K562 (cell line): ENCODE results near the gene NUP210. TPM values are rescaled to one million over a fixed set of nuclear protein-coding genes. Genes with fewer than 3 reads are reported as not detected.

Experiments used
- HIVEP1 ChIP-seq: fragments of 250-450 bp; sonication (Bioruptor Pico); IDR thresholded peaks from 2 replicates; pipeline ENCODE4 v1.4.0; 2020; ENCODE audit warnings: mild to moderate bottlenecking
- ILK ChIP-seq: fragments of 450-650 bp; IDR thresholded peaks from 2 replicates; pipeline ENCODE4 v1.6.1; 2016; ENCODE audit warnings: missing genetic modification characterization, low read depth, mild to moderate bottlenecking, missing compliant biosample characterization, moderate library complexity, borderline replicate concordance
- KDM2B ChIP-seq: fragments of 250-450 bp; sonication (Bioruptor Pico); IDR thresholded peaks from 2 replicates; pipeline ENCODE4 v1.8.0; 2021; ENCODE audit warnings: mild to moderate bottlenecking, moderate library complexity
- LCOR ChIP-seq: sonication (generic); formaldehyde crosslinking; IDR thresholded peaks from 2 replicates; pipeline ENCODE4 v1.8.0; 2022; ENCODE audit warnings: mild to moderate bottlenecking, missing genetic modification reagents
- MYBL2 ChIP-seq, 2 experiments: fragments of 450-650 bp in 1 of 2; sonication (generic) in 1 of 2; formaldehyde crosslinking in 1 of 2; IDR thresholded peaks; 2 replicates each; pipeline versions ENCODE4 v1.6.1 to v1.8.1; 2017 to 2022; ENCODE audit warnings: borderline replicate concordance in 1 of 2, inconsistent platforms in 1 of 2, low read depth in 1 of 2, mild to moderate bottlenecking in 1 of 2, missing genetic modification reagents in 1 of 2, moderate library complexity in 1 of 2
- SMAD4 ChIP-seq: fragments of 250-450 bp; sonication (Bioruptor Pico); conservative IDR thresholded peaks from 2 replicates; pipeline ENCODE4 v1.8.0; 2021; ENCODE audit warnings: inconsistent platforms, mild to moderate bottlenecking, moderate library complexity
- STAT5A ChIP-seq: IDR thresholded peaks from 2 replicates; pipeline ENCODE4 v1.6.1; 2012; ENCODE audit warnings: low read length, inconsistent platforms, borderline replicate concordance
- TRIM28 ChIP-seq: fragments of 450-650 bp; IDR thresholded peaks from 2 replicates; pipeline ENCODE4 v1.6.1; 2017
- ZBED1 ChIP-seq: IDR thresholded peaks from 2 replicates; pipeline ENCODE4 v1.6.1; 2014
- ZBTB8A ChIP-seq: fragments of 450-650 bp; IDR thresholded peaks from 2 replicates; pipeline ENCODE4 v1.6.1; 2018; ENCODE audit warnings: mild to moderate bottlenecking, moderate library complexity; ENCODE audit not compliant: partially characterized antibody
- ZFP36 ChIP-seq: fragments of 150-350 bp; IDR thresholded peaks from 2 replicates; pipeline ENCODE4 v1.6.1; 2018; ENCODE audit warnings: low read length, low read depth; ENCODE audit not compliant: partially characterized antibody
- ZNF133 ChIP-seq: fragments of 250-450 bp; sonication (Bioruptor Pico); IDR thresholded peaks from 2 replicates; pipeline ENCODE4 v1.4.0; 2020; ENCODE audit warnings: mild to moderate bottlenecking
- ZNF175 ChIP-seq: fragments of 200-800 bp; sonication (Bioruptor generic); IDR thresholded peaks from 2 replicates; pipeline ENCODE4 v1.6.1; 2016; ENCODE audit warnings: low read depth, mild to moderate bottlenecking, missing genetic modification characterization, missing compliant biosample characterization
- ZNF384 ChIP-seq: IDR thresholded peaks from 2 replicates; pipeline ENCODE4 v1.6.1; 2012; ENCODE audit warnings: low read depth, low read length, improper control_type of control experiment
- polyA plus RNA-seq, 8 experiments: library from polyadenylated mRNA; depleted of rRNA in 4 of 8; stranded (reverse) in 5 of 8; unstranded in 3 of 8; fragments of >200 nt; fragmentation: Nextera tagmentation in 2 of 8; fragmentation: Illumina TruSeq in 1 of 8; extraction: Ambion mirVana in 2 of 8; extraction: Trizol in 1 of 8; gene quantifications; 2 replicates each; pipeline versions ENCODE4 v1.2.1 to v1.2.3, GENCODE V29; 2011 to 2014; ENCODE audit warnings: inconsistent platforms in 1 of 8, missing spikeins in 1 of 8
- total RNA-seq, 7 experiments: library from RNA; depleted of rRNA in 6 of 7; stranded (reverse); fragments of >200 nt in 6 of 7; fragmentation: Illumina TruSeq in 2 of 7; extraction: Trizol in 2 of 7; gene quantifications; 2 replicates each; pipeline versions ENCODE4 v1.2.1 to v1.2.3, GENCODE V29; 2011 to 2021; ENCODE audit warnings: low replicate concordance in 1 of 7
- TF ChIP-seq, protein P1 (sequence below): fragments of 250-450 bp; sonication (Bioruptor Pico); IDR thresholded peaks from 2 replicates; pipeline ENCODE4 v1.5.0; 2021; ENCODE audit warnings: mild to moderate bottlenecking, borderline replicate concordance
- TF ChIP-seq, protein P2 (sequence below): fragments of 450-650 bp; IDR thresholded peaks from 2 replicates; pipeline ENCODE4 v1.6.1; 2017; ENCODE audit warnings: antibody characterized with exemption, mild to moderate bottlenecking
- TF ChIP-seq, protein P3 (sequence below): fragments of 250-450 bp; sonication (Bioruptor Pico); IDR thresholded peaks from 2 replicates; pipeline ENCODE4 v1.4.0; 2020; ENCODE audit warnings: mild to moderate bottlenecking
- TF ChIP-seq, protein P4 (sequence below): fragments of 450-650 bp; IDR thresholded peaks from 2 replicates; pipeline ENCODE4 v1.6.1; 2017; ENCODE audit warnings: antibody characterized with exemption

NUP210 gene
- total and polyA plus RNA-seq, 9 of the 15 experiments (the other 6 are each of a cell fraction or from before 2014, with no cell fraction given), result 1.2 to 138 (median 44.0) TPM

DNA sequence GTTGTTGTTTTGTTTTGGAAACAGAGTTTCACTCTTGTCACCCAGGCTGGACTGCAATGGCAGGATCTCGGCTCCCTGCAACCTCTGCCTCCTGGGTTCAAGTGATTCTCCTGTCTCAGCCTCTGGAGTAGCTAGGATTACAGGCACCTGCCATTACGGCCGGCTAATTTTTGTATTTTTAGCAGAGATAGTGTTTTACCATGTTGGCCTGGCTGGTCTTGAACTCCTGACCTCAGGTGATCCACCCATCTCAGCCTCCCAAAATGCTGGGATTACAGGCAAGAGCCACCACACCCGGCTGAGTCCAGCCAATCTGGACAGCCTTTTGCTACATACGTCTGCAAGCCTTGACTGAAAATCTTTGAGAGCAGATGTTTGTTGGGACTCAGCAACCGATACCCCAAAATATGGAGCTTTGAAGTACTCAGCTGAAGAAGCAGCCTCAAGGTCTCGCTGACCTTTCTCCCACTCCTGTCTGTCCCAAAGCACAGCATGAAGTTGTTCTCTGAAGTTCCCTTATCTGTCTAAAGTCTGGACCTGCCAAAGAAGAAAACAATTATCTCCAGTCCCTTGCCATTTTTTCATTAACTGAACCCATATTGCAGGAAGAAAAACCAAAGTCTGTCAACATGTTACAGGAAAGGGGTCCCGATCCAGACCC, 9.6 kb upstream of the NUP210 start (continued):
- TF ChIP-seq, protein P1, sequence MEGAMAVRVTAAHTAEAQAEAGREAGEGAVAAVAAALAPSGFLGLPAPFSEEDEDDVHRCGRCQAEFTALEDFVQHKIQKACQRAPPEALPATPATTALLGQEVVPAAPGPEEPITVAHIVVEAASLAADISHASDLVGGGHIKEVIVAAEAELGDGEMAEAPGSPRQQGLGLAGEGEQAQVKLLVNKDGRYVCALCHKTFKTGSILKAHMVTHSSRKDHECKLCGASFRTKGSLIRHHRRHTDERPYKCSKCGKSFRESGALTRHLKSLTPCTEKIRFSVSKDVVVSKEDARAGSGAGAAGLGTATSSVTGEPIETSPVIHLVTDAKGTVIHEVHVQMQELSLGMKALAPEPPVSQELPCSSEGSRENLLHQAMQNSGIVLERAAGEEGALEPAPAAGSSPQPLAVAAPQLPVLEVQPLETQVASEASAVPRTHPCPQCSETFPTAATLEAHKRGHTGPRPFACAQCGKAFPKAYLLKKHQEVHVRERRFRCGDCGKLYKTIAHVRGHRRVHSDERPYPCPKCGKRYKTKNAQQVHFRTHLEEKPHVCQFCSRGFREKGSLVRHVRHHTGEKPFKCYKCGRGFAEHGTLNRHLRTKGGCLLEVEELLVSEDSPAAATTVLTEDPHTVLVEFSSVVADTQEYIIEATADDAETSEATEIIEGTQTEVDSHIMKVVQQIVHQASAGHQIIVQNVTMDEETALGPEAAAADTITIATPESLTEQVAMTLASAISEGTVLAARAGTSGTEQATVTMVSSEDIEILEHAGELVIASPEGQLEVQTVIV (CRISPR knock-in tag), result no peak
- TF ChIP-seq, protein P2, sequence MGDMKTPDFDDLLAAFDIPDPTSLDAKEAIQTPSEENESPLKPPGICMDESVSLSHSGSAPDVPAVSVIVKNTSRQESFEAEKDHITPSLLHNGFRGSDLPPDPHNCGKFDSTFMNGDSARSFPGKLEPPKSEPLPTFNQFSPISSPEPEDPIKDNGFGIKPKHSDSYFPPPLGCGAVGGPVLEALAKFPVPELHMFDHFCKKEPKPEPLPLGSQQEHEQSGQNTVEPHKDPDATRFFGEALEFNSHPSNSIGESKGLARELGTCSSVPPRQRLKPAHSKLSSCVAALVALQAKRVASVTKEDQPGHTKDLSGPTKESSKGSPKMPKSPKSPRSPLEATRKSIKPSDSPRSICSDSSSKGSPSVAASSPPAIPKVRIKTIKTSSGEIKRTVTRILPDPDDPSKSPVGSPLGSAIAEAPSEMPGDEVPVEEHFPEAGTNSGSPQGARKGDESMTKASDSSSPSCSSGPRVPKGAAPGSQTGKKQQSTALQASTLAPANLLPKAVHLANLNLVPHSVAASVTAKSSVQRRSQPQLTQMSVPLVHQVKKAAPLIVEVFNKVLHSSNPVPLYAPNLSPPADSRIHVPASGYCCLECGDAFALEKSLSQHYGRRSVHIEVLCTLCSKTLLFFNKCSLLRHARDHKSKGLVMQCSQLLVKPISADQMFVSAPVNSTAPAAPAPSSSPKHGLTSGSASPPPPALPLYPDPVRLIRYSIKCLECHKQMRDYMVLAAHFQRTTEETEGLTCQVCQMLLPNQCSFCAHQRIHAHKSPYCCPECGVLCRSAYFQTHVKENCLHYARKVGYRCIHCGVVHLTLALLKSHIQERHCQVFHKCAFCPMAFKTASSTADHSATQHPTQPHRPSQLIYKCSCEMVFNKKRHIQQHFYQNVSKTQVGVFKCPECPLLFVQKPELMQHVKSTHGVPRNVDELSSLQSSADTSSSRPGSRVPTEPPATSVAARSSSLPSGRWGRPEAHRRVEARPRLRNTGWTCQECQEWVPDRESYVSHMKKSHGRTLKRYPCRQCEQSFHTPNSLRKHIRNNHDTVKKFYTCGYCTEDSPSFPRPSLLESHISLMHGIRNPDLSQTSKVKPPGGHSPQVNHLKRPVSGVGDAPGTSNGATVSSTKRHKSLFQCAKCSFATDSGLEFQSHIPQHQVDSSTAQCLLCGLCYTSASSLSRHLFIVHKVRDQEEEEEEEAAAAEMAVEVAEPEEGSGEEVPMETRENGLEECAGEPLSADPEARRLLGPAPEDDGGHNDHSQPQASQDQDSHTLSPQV, result no peak; the same call in 1 of the 2 replicates
- no peak for TF ChIP-seq HIVEP1 (CRISPR knock-in tag)
- no peak for TF ChIP-seq ZFP36
- TF ChIP-seq TRIM28, result no peak
- TF ChIP-seq ZBED1, result no peak
- no peak for TF ChIP-seq ZNF133
- TF ChIP-seq STAT5A, result no peak
- TF ChIP-seq ZNF175, result no peak
- TF ChIP-seq, protein P3, sequence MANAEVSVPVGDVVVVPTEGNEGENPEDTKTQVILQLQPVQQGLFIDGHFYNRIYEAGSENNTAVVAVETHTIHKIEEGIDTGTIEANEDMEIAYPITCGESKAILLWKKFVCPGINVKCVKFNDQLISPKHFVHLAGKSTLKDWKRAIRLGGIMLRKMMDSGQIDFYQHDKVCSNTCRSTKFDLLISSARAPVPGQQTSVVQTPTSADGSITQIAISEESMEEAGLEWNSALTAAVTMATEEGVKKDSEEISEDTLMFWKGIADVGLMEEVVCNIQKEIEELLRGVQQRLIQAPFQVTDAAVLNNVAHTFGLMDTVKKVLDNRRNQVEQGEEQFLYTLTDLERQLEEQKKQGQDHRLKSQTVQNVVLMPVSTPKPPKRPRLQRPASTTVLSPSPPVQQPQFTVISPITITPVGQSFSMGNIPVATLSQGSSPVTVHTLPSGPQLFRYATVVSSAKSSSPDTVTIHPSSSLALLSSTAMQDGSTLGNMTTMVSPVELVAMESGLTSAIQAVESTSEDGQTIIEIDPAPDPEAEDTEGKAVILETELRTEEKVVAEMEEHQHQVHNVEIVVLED, result no peak
- TF ChIP-seq MYBL2 (IDR thresholded peaks at IDR 0.05; ENCODE audit: low read depth), result no peak
- no peak for TF ChIP-seq MYBL2 (CRISPR knock-in tag; IDR thresholded peaks at IDR 0.05; ENCODE audit: borderline replicate concordance)
- TF ChIP-seq ILK (tag), result no peak
- peak; percentile 55; the same call in 1 of the 2 replicates for TF ChIP-seq SMAD4 (CRISPR knock-in tag)
- TF ChIP-seq KDM2B, result no peak
- TF ChIP-seq ZBTB8A, result no peak
- TF ChIP-seq LCOR, result 0 out of 2 replicates have a peak, but pooled peaks have one; percentile 43
- TF ChIP-seq, protein P4, sequence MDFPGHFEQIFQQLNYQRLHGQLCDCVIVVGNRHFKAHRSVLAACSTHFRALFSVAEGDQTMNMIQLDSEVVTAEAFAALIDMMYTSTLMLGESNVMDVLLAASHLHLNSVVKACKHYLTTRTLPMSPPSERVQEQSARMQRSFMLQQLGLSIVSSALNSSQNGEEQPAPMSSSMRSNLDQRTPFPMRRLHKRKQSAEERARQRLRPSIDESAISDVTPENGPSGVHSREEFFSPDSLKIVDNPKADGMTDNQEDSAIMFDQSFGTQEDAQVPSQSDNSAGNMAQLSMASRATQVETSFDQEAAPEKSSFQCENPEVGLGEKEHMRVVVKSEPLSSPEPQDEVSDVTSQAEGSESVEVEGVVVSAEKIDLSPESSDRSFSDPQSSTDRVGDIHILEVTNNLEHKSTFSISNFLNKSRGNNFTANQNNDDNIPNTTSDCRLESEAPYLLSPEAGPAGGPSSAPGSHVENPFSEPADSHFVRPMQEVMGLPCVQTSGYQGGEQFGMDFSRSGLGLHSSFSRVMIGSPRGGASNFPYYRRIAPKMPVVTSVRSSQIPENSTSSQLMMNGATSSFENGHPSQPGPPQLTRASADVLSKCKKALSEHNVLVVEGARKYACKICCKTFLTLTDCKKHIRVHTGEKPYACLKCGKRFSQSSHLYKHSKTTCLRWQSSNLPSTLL, result 0 out of 2 replicates have a peak, but pooled peaks have one; percentile 52
- 0 out of 2 replicates have a peak, but pooled peaks have one; percentile 23 for TF ChIP-seq ZNF384
